Dendritic cell treated with granulocyte-macrophage colony-stimulating factor and Interleukin-4, amounts not matched to agents 40 ng/mL and 50 ng/mL, for 4 days (primary cell): ENCODE results near the gene HIP1.

Experiments used
- H3K27ac Mint-ChIP-seq: one replicate; pipeline ENCODE4 v1.8.0; 2022; ENCODE audit warnings: mild to moderate bottlenecking, mixed read lengths
- H3K27me3 Mint-ChIP-seq: one replicate; pipeline ENCODE4 v1.8.0; 2022; ENCODE audit warnings: mild to moderate bottlenecking, mixed read lengths
- H3K36me3 Mint-ChIP-seq: one replicate; pipeline ENCODE4 v1.8.0; 2022; ENCODE audit warnings: low read depth, mixed read lengths
- H3K4me1 Mint-ChIP-seq: one replicate; pipeline ENCODE4 v1.8.0; 2022; ENCODE audit warnings: low read depth, mixed read lengths
- H3K4me3 Mint-ChIP-seq: one replicate; pipeline ENCODE4 v1.8.0; 2022; ENCODE audit warnings: mild to moderate bottlenecking, moderate library complexity, mixed read lengths
- H3K9me3 Mint-ChIP-seq: one replicate; pipeline ENCODE4 v1.8.0; 2022; ENCODE audit warnings: mixed read lengths
- intact Hi-C: fragments of 100-400 bp; cut with micrococcal nuclease; formaldehyde crosslinking; loops from one replicate; pipeline ENCODE4 v1.15.0; 2022

Gene HIP1

DNA sequence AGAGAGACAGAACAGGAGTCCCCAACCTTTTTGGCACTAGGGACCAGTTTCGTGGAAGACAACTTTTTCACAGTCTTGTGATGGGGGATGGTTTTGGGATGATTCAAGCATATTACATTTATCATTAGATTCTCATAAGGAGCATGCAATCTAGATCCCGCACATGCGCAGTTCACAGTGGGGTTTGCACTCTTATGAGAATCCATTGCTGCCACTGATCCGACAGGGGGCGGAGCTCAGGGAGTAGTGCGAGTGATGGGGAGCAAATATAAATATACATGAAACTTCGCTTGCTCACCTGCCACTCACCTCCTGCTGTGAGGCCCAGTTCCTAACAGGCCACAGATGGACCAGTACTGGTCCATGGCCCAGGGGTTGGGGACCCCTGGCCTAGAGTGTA lies 19.1 kb upstream of the HIP1 start:
- Mint-ChIP-seq H3K27me3 (no peaks in the 10 kb centered on the region), H3K27ac (no peak overlapping the region), H3K4me1 (peaks cover 9% of the 10 kb centered on the region), H3K4me3 (no peak overlapping the region), H3K36me3 (no peaks in the 10 kb centered on the region), H3K9me3 (no peaks in the 10 kb centered on the region)
- intact Hi-C loops: loop anchor here (10.0 kb wide), 1 partner anchor 83 kb away; no protein-coding TSS in a partner anchor

DNA sequence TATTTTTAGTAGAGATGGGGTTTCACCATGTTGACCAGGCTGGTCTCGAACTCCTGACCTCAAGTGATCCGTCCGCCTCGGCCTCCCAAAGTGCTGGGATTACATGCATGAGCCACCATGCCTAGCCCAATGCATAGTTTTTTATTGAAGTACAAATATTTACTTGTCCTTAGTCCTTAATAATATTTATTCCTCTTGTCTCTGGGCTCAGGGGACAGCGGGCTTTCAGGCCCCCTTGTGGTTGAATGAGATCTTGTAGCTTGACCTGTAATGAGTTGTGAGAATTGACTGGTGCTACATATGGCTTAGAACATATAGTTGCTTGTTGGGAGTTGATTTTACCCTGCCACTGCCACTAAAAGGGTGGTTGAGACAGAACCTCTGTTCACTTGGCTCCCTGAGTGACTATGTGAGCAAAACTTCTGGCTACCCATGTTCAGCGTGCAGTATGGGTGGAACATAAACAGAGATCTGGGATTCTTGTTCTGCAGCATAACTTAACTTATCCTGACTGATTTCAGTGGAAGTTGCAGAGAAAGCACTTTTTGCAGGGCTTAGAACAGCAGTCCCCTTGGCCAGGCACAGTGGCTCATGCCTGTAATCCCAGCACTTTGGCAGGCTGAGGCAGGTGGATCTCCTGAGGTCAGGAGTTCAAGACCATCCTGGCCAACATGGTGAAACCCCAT lies 18.4 kb upstream of the HIP1 start:
- Mint-ChIP-seq H3K4me3 (no peak overlapping the region), H3K27me3 (no peaks in the 10 kb centered on the region), H3K27ac (no peak overlapping the region), H3K4me1 (peaks cover 4% of the 10 kb centered on the region), H3K9me3 (no peaks in the 10 kb centered on the region), H3K36me3 (no peaks in the 10 kb centered on the region)
- intact Hi-C loops: loop anchor here (10.0 kb wide), 1 partner anchor 82 kb away; no protein-coding TSS in a partner anchor

DNA sequence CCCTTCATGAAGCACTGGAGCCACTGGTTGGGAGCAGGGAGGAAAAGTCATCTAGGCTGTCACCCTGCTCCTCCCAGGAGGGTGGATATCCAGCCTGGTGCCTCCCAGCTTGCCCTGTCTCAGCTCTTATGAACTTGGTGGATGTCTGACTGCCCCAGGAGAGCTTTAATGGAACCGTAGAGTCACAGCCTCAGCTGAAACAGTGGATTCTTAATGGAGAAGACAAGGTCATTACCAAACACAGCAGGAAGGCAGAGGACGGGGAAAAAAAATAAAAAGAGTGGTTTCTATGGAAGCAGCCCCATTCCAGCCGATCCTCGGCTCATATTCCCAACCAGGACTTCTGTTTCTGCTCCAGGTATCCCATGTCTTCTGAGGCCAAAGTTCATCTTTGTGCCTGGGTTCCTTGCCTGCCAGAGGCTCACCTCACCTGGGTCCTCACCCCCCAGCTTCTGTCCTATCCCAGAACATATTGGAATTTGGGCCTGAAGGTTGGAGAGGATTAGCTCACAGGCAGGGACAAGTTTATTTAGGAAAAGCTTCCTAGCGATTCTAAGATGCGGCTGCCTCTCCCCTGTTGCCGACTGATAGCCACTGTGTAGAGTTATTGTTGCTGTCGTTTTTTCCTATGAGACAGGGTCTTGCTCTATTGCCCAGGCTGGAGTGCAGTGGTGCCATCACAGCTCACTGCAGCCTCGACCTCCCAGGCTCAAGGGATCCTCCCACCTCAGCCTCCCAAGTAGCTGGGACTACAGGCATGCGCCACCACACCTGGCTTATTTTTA lies 17.7 kb upstream of the HIP1 start:
- H3K4me3 Mint-ChIP-seq: no peak overlapping the region
- H3K36me3 Mint-ChIP-seq: no peaks in the 10 kb centered on the region
- intact Hi-C loops: loop anchor here (10.0 kb wide), 1 partner anchor 82 kb away; no protein-coding TSS in a partner anchor
- no peak overlapping the region for H3K27ac Mint-ChIP-seq
- H3K4me1 Mint-ChIP-seq: no peaks in the 10 kb centered on the region
- no peaks in the 10 kb centered on the region for H3K27me3 Mint-ChIP-seq
- no peaks in the 10 kb centered on the region for H3K9me3 Mint-ChIP-seq

DNA sequence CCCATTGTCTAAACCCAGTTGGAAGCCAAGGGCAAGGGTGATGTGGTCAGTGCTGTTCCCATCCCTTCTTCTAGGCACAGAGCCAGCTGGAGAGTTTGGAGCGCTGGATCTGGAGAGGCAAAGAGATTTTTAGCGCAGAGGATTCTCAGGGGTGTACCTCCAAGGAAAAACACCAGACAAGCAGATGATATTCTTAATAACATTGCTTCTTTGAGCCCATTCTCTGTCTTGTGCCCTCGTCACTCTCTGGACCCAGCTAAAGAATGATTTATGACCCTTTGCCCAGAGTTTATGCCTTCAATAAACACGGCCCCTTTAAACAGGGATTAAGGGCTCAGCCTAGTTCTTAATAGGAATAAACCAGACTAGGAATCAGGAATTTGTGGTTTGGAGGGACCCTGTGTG lies 4.7 kb upstream of the HIP1 start:
- H3K9me3 Mint-ChIP-seq: no peaks in the 10 kb centered on the region

DNA sequence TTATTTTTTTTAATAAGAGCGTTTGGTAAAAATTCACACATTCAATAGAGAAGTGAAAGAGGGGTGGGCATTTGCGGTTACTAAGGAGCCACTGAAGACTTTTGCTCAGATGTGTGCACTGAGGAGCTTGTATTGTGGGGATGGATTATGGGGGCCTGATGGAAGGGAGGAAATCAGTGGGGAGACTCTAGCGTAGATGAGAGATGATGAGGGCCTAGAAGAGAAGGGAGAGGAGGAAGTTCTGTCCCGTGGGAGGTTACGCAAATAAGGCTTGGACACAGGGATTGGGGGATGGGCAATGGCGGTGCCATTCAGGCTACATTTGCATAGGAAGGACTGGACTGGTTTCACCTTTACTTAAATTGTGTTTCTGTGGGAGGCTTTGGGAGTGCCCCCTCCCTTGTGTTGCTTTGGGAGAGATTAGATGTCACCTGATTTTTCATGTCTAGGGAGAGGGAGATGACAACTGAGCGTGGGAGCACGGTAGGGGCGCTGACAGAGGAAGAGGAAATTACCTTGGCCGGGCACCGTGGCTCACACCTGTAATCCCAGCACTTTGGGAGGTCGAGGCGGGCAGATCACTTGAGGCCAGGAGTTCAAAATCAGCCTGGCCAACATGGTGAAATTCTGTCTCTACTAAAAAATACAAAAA lies 2.2 kb upstream of the HIP1 start:
- intact Hi-C loops: no loop called here
- H3K4me3 Mint-ChIP-seq: peak overlapping the region; percentile 53
- H3K4me1 Mint-ChIP-seq: peaks cover 59% of the 10 kb centered on the region
- peaks cover 8% of the 10 kb centered on the region for H3K36me3 Mint-ChIP-seq
- H3K27me3 Mint-ChIP-seq: peaks cover 5% of the 10 kb centered on the region
- no peaks in the 10 kb centered on the region for H3K9me3 Mint-ChIP-seq
- H3K27ac Mint-ChIP-seq: peak overlapping the region; percentile 96

More for the DNA sequence above, 4.7 kb upstream of the HIP1 start:
- H3K4me1 Mint-ChIP-seq: peaks cover 40% of the 10 kb centered on the region
- H3K27me3 Mint-ChIP-seq: peaks cover 5% of the 10 kb centered on the region
- peak overlapping the region; percentile 5 for H3K27ac Mint-ChIP-seq
- no peak overlapping the region for H3K4me3 Mint-ChIP-seq
- intact Hi-C loops: no loop called here
- H3K36me3 Mint-ChIP-seq: peaks cover 4% of the 10 kb centered on the region

DNA sequence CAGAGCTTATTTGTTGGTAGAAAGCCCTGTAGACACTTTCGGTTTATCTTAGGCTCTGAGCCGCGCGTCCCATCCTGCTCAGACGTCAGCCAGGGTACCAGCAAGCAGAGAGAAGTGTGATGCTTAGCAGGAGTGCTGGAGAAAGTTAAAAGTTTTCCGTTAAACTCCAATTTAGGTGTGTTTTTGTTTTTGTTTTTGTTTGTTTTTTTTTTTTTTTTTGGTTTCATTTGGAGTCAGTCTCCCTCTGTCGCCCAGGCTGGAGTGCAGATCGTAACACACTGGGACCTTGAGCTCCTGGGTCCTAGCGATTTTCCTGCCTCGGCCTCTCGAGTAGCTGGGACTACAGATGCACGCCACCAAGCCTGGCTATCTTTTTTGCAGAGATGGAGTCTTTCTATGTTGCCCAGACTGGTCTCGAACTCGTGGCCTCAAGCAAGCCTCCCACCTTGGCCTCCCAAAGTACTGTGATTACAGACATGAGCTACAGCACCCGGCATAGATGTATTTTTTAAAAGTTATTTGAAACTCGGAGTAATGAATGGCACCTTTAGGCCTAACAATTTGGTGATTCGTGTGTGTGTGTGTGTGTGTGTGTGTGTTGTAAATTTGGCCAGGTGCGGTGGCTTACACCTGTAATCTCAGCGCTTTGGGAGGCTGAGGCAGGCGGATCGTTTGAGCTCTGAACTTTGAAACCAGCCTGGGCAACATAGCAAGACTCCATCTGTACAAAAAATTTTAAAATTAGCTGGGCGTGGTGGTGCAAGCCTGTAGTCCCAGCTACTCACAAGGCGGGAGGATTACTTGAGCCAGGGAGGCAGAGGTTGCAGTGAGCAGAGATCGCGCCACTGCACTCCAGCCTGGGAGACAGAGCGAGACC lies 1.3 kb upstream of the HIP1 start:
- intact Hi-C loops: no loop called here
- Mint-ChIP-seq H3K4me1 (peaks cover 66% of the 10 kb centered on the region), H3K36me3 (peaks cover 17% of the 10 kb centered on the region), H3K27me3 (peaks cover 5% of the 10 kb centered on the region), H3K27ac (peak overlapping the region; percentile 96), H3K9me3 (no peaks in the 10 kb centered on the region), H3K4me3 (peak overlapping the region; percentile 85)

DNA sequence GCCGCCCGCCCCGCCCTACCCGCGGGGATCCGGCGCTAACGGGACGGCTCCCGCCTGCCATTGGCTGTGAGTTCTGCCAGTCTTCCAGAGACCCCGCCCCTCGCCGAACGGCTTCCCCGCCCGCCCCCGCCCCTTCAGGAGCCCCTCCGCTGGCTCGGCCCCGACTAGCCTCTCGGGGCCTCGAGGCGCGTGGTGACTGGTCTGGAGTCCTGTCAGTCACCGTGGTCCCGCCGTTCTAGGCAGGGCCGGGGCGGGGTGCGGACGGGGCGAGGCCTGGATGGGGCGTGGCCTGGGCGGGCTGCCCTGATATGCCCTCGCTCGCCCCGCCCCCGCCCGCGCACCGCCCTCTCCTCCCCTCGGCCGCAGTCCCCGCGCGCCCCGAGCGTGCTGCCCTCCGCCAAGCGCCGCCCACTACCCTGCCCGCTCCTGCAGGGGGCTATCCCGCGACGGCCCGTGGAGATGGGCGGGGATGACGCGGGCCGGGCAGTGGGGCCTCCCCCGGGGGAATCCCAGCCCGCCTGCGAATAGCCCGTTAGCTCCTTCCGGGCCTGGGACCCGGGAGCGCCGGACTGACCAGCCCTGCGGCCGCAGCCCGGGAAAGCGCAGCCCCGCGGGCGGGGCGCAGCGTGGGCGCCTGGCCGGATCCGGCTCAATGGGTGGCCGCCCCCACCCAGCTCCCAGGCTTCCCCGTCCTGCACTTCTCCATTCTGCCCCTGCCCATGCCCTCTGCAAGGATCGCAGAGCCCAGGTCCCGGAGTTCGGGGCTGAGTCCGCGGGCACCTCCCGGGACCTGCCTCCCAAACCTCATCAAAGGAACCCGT lies 444 bp upstream of the HIP1 start:
- Mint-ChIP-seq H3K27me3 (peaks cover 5% of the 10 kb centered on the region), H3K27ac (peak overlapping the region; percentile 96), H3K4me1 (peaks cover 72% of the 10 kb centered on the region), H3K9me3 (no peaks in the 10 kb centered on the region), H3K4me3 (peak overlapping the region; percentile 99), H3K36me3 (peaks cover 20% of the 10 kb centered on the region)
- intact Hi-C loops: no loop called here

DNA sequence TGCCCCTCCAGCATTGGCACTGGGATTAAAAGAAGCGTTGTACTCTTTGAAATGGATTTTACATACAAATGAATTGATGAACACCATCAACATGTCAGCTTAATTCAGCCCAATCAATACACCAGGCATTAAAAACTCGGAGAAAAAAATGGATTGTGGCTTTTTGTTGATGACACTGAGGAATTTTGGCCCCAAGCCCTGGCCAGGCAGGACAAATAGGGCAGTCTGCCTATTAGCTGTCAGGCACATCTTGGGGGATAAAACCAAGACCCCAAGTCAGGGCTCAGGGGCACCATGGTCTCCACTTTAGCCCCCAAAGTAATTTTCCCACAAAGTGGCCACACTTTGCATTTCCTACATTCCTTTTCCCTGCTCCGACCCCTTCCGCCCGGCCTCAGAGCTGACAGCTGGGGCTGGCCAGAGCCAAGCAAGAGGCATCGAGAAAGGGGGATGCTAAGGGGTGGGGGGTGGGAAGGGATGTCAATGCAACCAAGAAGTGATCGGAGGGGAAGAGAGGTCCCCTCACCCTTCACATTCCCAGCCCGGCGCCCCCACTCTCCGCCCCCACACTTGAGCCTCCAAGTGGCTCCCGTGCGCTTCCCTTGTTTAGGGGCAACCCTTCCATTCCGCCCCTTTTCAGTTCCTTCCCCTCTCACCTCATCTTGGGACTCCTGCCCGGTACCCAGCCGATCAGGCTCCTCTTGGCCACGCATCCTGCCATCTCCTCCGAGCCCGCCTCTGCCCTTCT lies 711 bp downstream of the HIP1 start:
- H3K4me3 Mint-ChIP-seq: peak overlapping the region; percentile 99
- peaks cover 74% of the 10 kb centered on the region for H3K4me1 Mint-ChIP-seq
- no peaks in the 10 kb centered on the region for H3K9me3 Mint-ChIP-seq
- peaks cover 27% of the 10 kb centered on the region for H3K36me3 Mint-ChIP-seq
- intact Hi-C loops: no loop called here
- H3K27me3 Mint-ChIP-seq: no peaks in the 10 kb centered on the region
- H3K27ac Mint-ChIP-seq: peak overlapping the region; percentile 92

DNA sequence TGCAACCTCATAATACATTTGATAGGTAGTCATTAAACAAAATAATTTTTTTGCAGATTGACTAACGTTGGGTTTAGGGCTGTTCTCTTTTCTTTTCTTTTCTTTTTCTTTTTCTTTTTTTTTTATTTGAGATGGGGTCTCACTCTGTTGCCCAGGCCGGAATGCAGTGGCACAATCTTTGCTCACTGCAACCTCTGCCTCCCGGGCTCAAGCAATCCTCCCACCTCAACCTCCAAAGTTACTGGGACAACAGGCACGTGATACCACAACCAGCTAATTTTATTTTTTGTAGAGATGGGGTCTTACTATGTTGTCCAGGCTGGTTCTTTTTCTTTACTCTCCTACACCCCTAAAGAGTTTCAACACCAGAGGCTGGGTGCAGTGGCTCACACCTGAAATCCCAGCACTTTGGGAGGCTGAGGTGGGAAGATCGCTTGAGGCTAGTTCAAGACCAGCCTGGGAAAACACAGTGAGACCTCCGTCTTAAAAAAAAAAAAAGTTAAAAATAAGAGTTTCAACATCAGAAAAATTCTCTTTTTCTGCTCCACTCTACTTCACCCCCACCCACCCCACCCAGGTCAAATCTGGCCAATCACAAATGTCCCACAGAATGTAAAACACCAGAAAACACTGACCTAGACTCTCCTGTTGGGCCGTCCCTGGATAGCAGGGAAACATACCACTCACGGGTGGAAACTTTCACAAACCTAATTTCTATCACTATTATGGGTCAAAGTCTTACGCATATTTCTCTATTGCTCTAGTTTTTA lies 3.0 kb downstream of the HIP1 start:
- Mint-ChIP-seq H3K27ac (no peak overlapping the region), H3K27me3 (no peaks in the 10 kb centered on the region), H3K4me1 (peaks cover 67% of the 10 kb centered on the region), H3K9me3 (no peaks in the 10 kb centered on the region), H3K36me3 (peaks cover 45% of the 10 kb centered on the region), H3K4me3 (no peak overlapping the region)
- intact Hi-C loops: no loop called here

DNA sequence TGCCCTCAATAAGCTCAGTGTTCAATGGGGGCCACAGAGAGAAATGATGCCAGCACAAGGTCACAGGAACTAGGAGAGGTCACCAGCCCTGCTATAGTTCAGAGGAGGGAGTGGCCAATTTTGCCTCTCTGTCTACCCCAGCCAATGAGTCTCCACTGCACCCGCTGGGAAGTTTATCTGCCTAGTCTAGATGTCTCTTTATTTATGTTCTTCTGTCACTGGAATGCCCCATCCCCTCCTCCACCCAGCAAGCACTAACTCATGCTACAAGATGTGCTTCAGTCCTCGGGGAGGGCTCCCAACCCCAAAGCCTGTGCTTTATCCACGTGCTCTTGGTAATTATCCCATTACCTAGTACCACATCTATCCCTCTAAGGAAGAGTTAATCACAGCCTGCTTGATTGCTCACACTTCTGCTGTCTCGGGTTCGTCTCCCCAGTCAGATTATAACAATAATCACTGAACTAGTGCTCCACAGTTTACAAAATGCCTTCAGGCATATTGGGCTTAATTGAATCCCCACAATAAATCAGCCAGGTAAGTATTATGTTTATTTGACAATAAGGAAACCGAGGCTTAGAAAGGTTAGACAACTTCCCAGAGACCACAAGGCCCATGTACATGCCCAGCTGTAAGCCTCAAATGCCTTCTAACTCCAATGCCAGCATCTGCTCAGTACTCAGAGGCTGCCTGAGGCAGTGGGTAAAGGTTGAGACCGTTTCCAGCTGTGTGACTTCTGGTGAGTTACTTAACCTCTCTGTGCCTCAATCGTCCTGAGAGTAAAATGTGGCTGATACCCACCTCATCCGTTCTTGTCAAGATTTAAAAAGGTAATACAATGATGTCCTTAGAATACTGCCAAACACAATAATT lies 3.9 kb downstream of the HIP1 start:
- intact Hi-C loops: no loop called here
- no peak overlapping the region for H3K4me3 Mint-ChIP-seq
- H3K9me3 Mint-ChIP-seq: no peaks in the 10 kb centered on the region
- H3K36me3 Mint-ChIP-seq: peaks cover 45% of the 10 kb centered on the region
- no peaks in the 10 kb centered on the region for H3K27me3 Mint-ChIP-seq
- peaks cover 64% of the 10 kb centered on the region for H3K4me1 Mint-ChIP-seq
- peak overlapping the region; percentile 15 for H3K27ac Mint-ChIP-seq
